ENCODE data around the gene CPNE8.

The CPNE8 gene

DNA sequence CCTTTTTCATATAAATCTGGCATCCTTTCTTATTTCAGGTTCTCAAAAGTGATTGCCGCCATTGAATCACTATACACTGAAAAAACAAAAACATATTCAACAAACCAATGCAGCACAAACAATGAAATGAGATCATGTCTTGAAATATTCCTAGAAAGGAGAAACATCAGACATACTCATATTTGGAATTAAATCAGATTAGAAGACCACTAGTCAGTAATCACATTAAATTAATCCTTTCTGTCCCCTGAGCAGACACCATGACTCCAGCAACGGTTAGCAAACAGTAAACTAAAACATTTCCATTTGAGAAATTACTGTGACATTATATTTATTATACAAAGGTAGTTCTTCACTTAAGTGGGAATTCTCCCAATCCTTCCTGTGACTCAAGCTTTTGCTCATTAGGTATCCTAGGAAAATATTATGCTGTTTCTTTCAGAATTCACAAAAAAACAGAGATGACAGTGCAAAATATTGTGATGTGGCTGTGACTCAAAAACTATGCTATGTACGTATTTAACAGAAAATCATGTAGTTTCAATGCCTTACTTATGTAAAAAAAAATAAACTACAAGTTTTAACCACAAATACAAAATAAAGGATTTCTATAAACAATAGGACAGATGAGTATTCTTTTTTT, 29.7 kb downstream of the CPNE8 start:
- H3K27me3 ChIP-seq (replicated peaks in 2 of 5; ENCODE audit: control insufficient read depth in 4 of 5, insufficient read depth in 5 of 5, low read length in 4 of 5) = no peaks in the 10 kb centered on the region
- no peak overlapping the region for H3K4me3 ChIP-seq (ENCODE audit: control insufficient read depth in 1 of 7, extremely low read depth in 1 of 7, insufficient read depth in 4 of 7, low read depth in 2 of 7, low read length in 6 of 7)
- CTCF ChIA-PET = interaction anchor here (1.1 kb wide), 1 partner anchor 28 kb away, joined by 5 read pairs; no protein-coding TSS in a partner anchor
- H3K4me1 ChIP-seq (ENCODE audit: control extremely low read depth in 1 of 4, control insufficient read depth in 4 of 4, insufficient read depth in 4 of 4, low read length in 3 of 4) = peaks cover 0 to 25% (median 17%) of the 10 kb centered on the region in 4 experiments
- WGBS (ENCODE audit: insufficient coverage) = 100% methylated on average over 1 of the region's 3 CpGs
- no peak for DNase-seq
- peaks cover 0 to 9% (median 3%) of the 10 kb centered on the region in 4 experiments for H3K36me3 ChIP-seq (ENCODE audit: control insufficient read depth in 4 of 4, insufficient read depth in 4 of 4, low read length in 3 of 4)
- H3K9me3 ChIP-seq (ENCODE audit: control extremely low read depth in 1 of 5, control insufficient read depth in 4 of 5, insufficient read depth in 2 of 5, low read depth in 1 of 5, low read length in 4 of 5) = no peaks in the 10 kb centered on the region
- POLR2A ChIA-PET = no interaction called here
- peak overlapping the region in 1 of 2 experiments; percentile 2 for H3K27ac ChIP-seq (ENCODE audit: insufficient read depth in 1 of 2, low read depth in 1 of 2, low read length in 2 of 2, poor library complexity in 1 of 2, severe bottlenecking in 2 of 2)

DNA sequence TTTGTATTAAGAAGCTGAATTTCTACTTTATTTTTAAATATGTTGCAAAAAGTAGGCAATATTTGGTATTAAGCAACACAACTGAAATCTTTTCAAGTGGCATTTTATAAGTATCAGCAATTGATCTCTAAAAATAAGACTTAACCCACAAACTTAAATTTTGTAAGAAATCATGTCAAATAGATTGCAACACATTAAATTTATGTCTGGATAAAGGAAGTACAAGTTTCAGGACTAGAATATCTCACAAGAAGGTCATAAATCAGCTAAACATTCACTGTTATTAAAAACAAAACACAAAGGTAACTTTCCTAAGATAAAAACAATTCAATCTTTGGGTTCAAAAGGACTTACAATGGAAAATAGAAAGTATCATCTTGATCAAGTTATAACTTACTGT, 32.8 kb downstream of the CPNE8 start:
- ChIA-PET POLR2A (no interaction called here), CTCF (interaction anchor here (1.0 kb wide), 1 partner anchor 25 kb away, joined by 5 read pairs; no protein-coding TSS in a partner anchor)
- peak overlapping the region in 1 of 2 experiments; percentile 67 for H3K27ac ChIP-seq (ENCODE audit: insufficient read depth in 1 of 2, low read depth in 1 of 2, low read length in 2 of 2, poor library complexity in 1 of 2, severe bottlenecking in 2 of 2)
- H3K4me3 ChIP-seq (ENCODE audit: control insufficient read depth in 1 of 7, extremely low read depth in 1 of 7, insufficient read depth in 4 of 7, low read depth in 2 of 7, low read length in 6 of 7) = peak overlapping the region in 1 of 7 experiments; percentile 43
- DNase-seq = peak; percentile 18 to 79 (median 56)
- H3K36me3 ChIP-seq (ENCODE audit: control insufficient read depth in 4 of 4, insufficient read depth in 4 of 4, low read length in 3 of 4) = peaks cover 0 to 14% (median 2%) of the 10 kb centered on the region in 4 experiments
- H3K4me1 ChIP-seq (ENCODE audit: control extremely low read depth in 1 of 4, control insufficient read depth in 4 of 4, insufficient read depth in 4 of 4, low read length in 3 of 4) = peaks cover 0 to 25% (median 16%) of the 10 kb centered on the region in 4 experiments
- H3K9me3 ChIP-seq (ENCODE audit: control extremely low read depth in 1 of 5, control insufficient read depth in 4 of 5, insufficient read depth in 2 of 5, low read depth in 1 of 5, low read length in 4 of 5) = no peaks in the 10 kb centered on the region
- H3K27me3 ChIP-seq (replicated peaks in 2 of 5; ENCODE audit: control insufficient read depth in 4 of 5, insufficient read depth in 5 of 5, low read length in 4 of 5) = no peaks in the 10 kb centered on the region

DNA sequence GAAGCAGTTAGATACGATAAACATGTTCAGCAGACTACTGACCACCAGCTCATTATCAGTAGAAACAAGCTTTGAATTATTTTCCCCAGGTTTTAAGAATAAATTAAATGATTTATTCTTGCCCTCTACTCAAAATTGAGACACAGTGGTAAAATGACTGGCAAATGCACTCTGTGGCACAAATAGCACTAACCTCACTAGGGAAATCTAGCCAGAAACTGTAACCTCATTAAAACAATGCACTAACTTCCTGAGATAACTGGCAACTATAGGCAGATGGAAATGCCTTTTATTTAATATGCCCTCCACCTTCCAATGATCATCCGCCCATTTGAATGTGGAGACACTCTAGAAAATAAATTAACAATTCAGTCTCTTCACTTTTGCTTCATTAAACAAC, 33.2 kb downstream of the CPNE8 start:
- CTCF ChIA-PET = interaction anchor here (0.6 kb wide), 1 partner anchor 39 kb away, joined by 3 read pairs; no protein-coding TSS in a partner anchor

DNA sequence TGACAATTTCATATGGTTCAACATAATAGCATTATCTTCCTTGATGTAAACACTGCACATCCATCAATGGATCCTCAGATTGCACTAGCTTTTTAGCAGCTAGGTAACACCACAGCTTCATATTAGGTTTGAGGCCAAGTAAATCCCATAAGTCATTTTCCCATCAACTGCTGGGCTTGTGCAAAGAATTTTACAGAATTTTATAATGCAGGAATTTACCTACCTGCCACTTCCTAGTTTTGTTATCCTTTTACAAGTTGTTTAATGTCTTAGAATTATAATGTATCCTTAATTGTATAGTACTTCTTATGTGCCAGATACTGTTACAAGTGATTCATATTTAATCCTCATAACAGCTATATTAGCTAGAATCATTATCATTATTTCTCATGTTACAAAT, 36.4 kb downstream of the CPNE8 start:
- H3K27ac ChIP-seq (ENCODE audit: insufficient read depth in 1 of 2, low read depth in 1 of 2, low read length in 2 of 2, poor library complexity in 1 of 2, severe bottlenecking in 2 of 2) = no peak overlapping the region
- no peak for DNase-seq
- POLR2A ChIA-PET = no interaction called here
- peaks cover 0 to 1% (median 0%) of the 10 kb centered on the region in 5 experiments for H3K9me3 ChIP-seq (ENCODE audit: control extremely low read depth in 1 of 5, control insufficient read depth in 4 of 5, insufficient read depth in 2 of 5, low read depth in 1 of 5, low read length in 4 of 5)
- H3K4me1 ChIP-seq (ENCODE audit: control extremely low read depth in 1 of 4, control insufficient read depth in 4 of 4, insufficient read depth in 4 of 4, low read length in 3 of 4) = peaks cover 0 to 23% (median 16%) of the 10 kb centered on the region in 4 experiments
- H3K27me3 ChIP-seq (replicated peaks in 2 of 5; ENCODE audit: control insufficient read depth in 4 of 5, insufficient read depth in 5 of 5, low read length in 4 of 5) = no peaks in the 10 kb centered on the region
- CTCF ChIA-PET = interaction anchor here (3.5 kb wide), 1 partner anchor 37 kb away, joined by 17 read pairs; the partner anchor contains the start of gene CPNE8
- H3K36me3 ChIP-seq (ENCODE audit: control insufficient read depth in 4 of 4, insufficient read depth in 4 of 4, low read length in 3 of 4) = peaks cover 0 to 12% (median 3%) of the 10 kb centered on the region in 4 experiments
- H3K4me3 ChIP-seq (ENCODE audit: control insufficient read depth in 1 of 7, extremely low read depth in 1 of 7, insufficient read depth in 4 of 7, low read depth in 2 of 7, low read length in 6 of 7) = no peak overlapping the region

More for the DNA sequence above, 33.2 kb downstream of the CPNE8 start:
- POLR2A ChIA-PET = no interaction called here
- Histone ChIP-seq H3K9me3 (ENCODE audit: control extremely low read depth in 1 of 5, control insufficient read depth in 4 of 5, insufficient read depth in 2 of 5, low read depth in 1 of 5, low read length in 4 of 5) (no peaks in the 10 kb centered on the region), H3K4me1 (ENCODE audit: control extremely low read depth in 1 of 4, control insufficient read depth in 4 of 4, insufficient read depth in 4 of 4, low read length in 3 of 4) (peaks cover 0 to 25% (median 16%) of the 10 kb centered on the region in 4 experiments), H3K27me3 (replicated peaks in 2 of 5; ENCODE audit: control insufficient read depth in 4 of 5, insufficient read depth in 5 of 5, low read length in 4 of 5) (no peaks in the 10 kb centered on the region), H3K4me3 (ENCODE audit: control insufficient read depth in 1 of 7, extremely low read depth in 1 of 7, insufficient read depth in 4 of 7, low read depth in 2 of 7, low read length in 6 of 7) (peak overlapping the region in 1 of 7 experiments; percentile 43), H3K36me3 (ENCODE audit: control insufficient read depth in 4 of 4, insufficient read depth in 4 of 4, low read length in 3 of 4) (peaks cover 0 to 14% (median 2%) of the 10 kb centered on the region in 4 experiments), H3K27ac (ENCODE audit: insufficient read depth in 1 of 2, low read depth in 1 of 2, low read length in 2 of 2, poor library complexity in 1 of 2, severe bottlenecking in 2 of 2) (peak overlapping the region in 1 of 2 experiments; percentile 67)
- DNase-seq = peak; percentile 10 to 77 (median 62)
- no CpG with 5 or more reads among the region's 2 CpGs for WGBS (ENCODE audit: insufficient coverage)

DNA sequence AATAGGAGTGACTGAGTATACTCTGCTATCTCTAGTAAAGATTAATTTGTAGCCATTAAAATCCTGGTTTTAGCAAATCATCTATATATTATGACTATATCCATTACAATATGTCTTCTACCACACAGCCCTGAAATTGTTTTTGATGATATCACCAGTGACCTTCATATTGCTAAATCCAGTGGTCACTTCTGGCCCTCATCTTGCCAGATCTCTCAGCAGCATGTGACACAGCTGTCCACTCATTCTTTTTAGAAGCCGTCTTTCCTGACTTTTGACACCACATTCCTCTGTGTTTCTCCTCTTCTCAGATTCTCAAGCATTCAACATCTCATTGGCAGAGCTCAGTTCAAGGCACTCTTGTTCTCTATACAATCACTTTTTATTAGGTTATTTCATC, 54.9 kb downstream of the CPNE8 start:
- WGBS (ENCODE audit: insufficient coverage) = 100% methylated on average over 1 of the region's 1 CpG
- H3K9me3 ChIP-seq (ENCODE audit: control extremely low read depth in 1 of 5, control insufficient read depth in 4 of 5, insufficient read depth in 2 of 5, low read depth in 1 of 5, low read length in 4 of 5) = peaks cover 0 to 12% (median 0%) of the 10 kb centered on the region in 5 experiments
- no peak overlapping the region for H3K27ac ChIP-seq (ENCODE audit: insufficient read depth in 1 of 2, low read depth in 1 of 2, low read length in 2 of 2, poor library complexity in 1 of 2, severe bottlenecking in 2 of 2)
- H3K27me3 ChIP-seq (replicated peaks in 2 of 5; ENCODE audit: control insufficient read depth in 4 of 5, insufficient read depth in 5 of 5, low read length in 4 of 5) = no peaks in the 10 kb centered on the region
- H3K4me1 ChIP-seq (ENCODE audit: control extremely low read depth in 1 of 4, control insufficient read depth in 4 of 4, insufficient read depth in 4 of 4, low read length in 3 of 4) = no peaks in the 10 kb centered on the region
- POLR2A ChIA-PET = no interaction called here
- no peak for DNase-seq
- H3K36me3 ChIP-seq (ENCODE audit: control insufficient read depth in 4 of 4, insufficient read depth in 4 of 4, low read length in 3 of 4) = peaks cover 0 to 6% (median 0%) of the 10 kb centered on the region in 4 experiments
- CTCF ChIA-PET = interaction anchor here (0.9 kb wide), 1 partner anchor 9 kb away, joined by 3 read pairs; no protein-coding TSS in a partner anchor
- H3K4me3 ChIP-seq (ENCODE audit: control insufficient read depth in 1 of 7, extremely low read depth in 1 of 7, insufficient read depth in 4 of 7, low read depth in 2 of 7, low read length in 6 of 7) = no peak overlapping the region

DNA sequence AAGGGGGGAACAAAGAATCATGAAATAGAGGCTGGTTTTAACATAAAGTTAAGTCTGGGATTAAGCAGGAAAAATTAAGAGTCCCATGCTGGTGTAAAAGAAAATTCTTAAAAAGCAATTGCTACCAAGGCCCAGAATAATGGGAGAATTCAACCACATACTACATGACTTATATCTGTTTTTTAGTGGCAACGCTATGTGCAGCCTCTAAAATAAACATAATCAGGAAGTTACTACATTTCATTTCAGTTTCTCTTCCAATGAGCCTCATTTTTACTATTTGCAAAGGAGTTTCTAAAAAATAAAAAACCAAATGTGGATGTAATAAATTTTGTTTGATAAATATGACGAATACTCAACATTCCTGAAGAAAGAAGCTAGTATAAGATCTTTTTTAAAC, 58.1 kb downstream of the CPNE8 start:
- CTCF ChIA-PET = interaction anchor here (0.6 kb wide), 1 partner anchor 26 kb away, joined by 5 read pairs; no protein-coding TSS in a partner anchor
- H3K9me3 ChIP-seq (ENCODE audit: control extremely low read depth in 1 of 5, control insufficient read depth in 4 of 5, insufficient read depth in 2 of 5, low read depth in 1 of 5, low read length in 4 of 5) = no peaks in the 10 kb centered on the region
- peak in 2 of 3 donors; percentile 20 to 31 for DNase-seq
- peaks cover 0 to 4% (median 0%) of the 10 kb centered on the region in 4 experiments for H3K36me3 ChIP-seq (ENCODE audit: control insufficient read depth in 4 of 4, insufficient read depth in 4 of 4, low read length in 3 of 4)
- POLR2A ChIA-PET = no interaction called here
- H3K4me1 ChIP-seq (ENCODE audit: control extremely low read depth in 1 of 4, control insufficient read depth in 4 of 4, insufficient read depth in 4 of 4, low read length in 3 of 4) = no peaks in the 10 kb centered on the region
- no peak overlapping the region for H3K4me3 ChIP-seq (ENCODE audit: control insufficient read depth in 1 of 7, extremely low read depth in 1 of 7, insufficient read depth in 4 of 7, low read depth in 2 of 7, low read length in 6 of 7)
- H3K27ac ChIP-seq (ENCODE audit: insufficient read depth in 1 of 2, low read depth in 1 of 2, low read length in 2 of 2, poor library complexity in 1 of 2, severe bottlenecking in 2 of 2) = no peak overlapping the region
- no CpG with 5 or more reads among the region's 2 CpGs for WGBS (ENCODE audit: insufficient coverage)
- H3K27me3 ChIP-seq (replicated peaks in 2 of 5; ENCODE audit: control insufficient read depth in 4 of 5, insufficient read depth in 5 of 5, low read length in 4 of 5) = no peaks in the 10 kb centered on the region

DNA sequence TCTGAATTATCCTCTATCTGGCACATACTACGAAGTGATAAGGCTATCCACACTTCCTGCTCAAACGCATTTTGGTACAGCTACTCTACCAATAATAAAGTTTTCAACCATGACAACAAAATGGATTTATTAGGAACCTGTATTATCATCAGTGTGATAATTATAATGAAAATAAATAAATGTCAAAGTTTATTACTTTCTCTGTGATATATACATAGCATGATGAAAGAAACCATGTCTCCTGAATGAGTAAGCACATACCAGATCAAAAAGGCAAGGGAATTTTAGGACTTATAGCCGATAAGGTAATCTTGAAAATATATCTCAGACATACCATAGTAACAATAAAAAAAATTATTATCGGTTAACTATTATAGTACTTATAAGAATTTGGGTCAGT, 61.1 kb downstream of the CPNE8 start:
- ChIA-PET POLR2A (no interaction called here), CTCF (no interaction called here)
- H3K27me3 ChIP-seq (replicated peaks in 2 of 5; ENCODE audit: control insufficient read depth in 4 of 5, insufficient read depth in 5 of 5, low read length in 4 of 5) = no peaks in the 10 kb centered on the region
- H3K27ac ChIP-seq (ENCODE audit: insufficient read depth in 1 of 2, low read depth in 1 of 2, low read length in 2 of 2, poor library complexity in 1 of 2, severe bottlenecking in 2 of 2) = no peak overlapping the region
- no peaks in the 10 kb centered on the region for H3K4me1 ChIP-seq (ENCODE audit: control extremely low read depth in 1 of 4, control insufficient read depth in 4 of 4, insufficient read depth in 4 of 4, low read length in 3 of 4)
- no peaks in the 10 kb centered on the region for H3K9me3 ChIP-seq (ENCODE audit: control extremely low read depth in 1 of 5, control insufficient read depth in 4 of 5, insufficient read depth in 2 of 5, low read depth in 1 of 5, low read length in 4 of 5)
- no peak for DNase-seq
- H3K4me3 ChIP-seq (ENCODE audit: control insufficient read depth in 1 of 7, extremely low read depth in 1 of 7, insufficient read depth in 4 of 7, low read depth in 2 of 7, low read length in 6 of 7) = no peak overlapping the region
- whole genome bisulfite sequencing (ENCODE audit: insufficient coverage) = no CpG with 5 or more reads among the region's 4 CpGs
- peaks cover 0 to 4% (median 0%) of the 10 kb centered on the region in 4 experiments for H3K36me3 ChIP-seq (ENCODE audit: control insufficient read depth in 4 of 4, insufficient read depth in 4 of 4, low read length in 3 of 4)
